KMS-11 (cell line): Measurements from ENCODE around the gene ARHGEF7.

Experiments used
- H2AFZ ChIP-seq: fragments of 200-600 bp; sonication (generic); 2 replicates; pipeline ENCODE4 v1.6.1; 2016; ENCODE audit warnings: antibody characterized with exemption, mixed run types, low read depth
- H3K27ac ChIP-seq: fragments of 200-600 bp; sonication (generic); 2 replicates; pipeline ENCODE4 v1.6.1; 2016; ENCODE audit warnings: mild to moderate bottlenecking, mixed run types
- H3K27me3 ChIP-seq: fragments of 200-600 bp; sonication (generic); 2 replicates; pipeline ENCODE4 v1.6.1; 2017; ENCODE audit warnings: mild to moderate bottlenecking, low read depth, mixed run types, moderate library complexity; ENCODE audit not compliant: insufficient read depth
- H3K36me3 ChIP-seq: fragments of 200-600 bp; sonication (generic); 2 replicates; pipeline ENCODE4 v1.6.1; 2017; ENCODE audit warnings: mild to moderate bottlenecking, mixed run types; ENCODE audit not compliant: insufficient read depth
- H3K4me1 ChIP-seq: fragments of 200-600 bp; sonication (generic); 2 replicates; pipeline ENCODE4 v1.6.1; 2016; ENCODE audit warnings: mild to moderate bottlenecking, low read depth, mixed run types; ENCODE audit not compliant: poor library complexity, severe bottlenecking
- H3K4me2 ChIP-seq: fragments of 200-600 bp; sonication (generic); 2 replicates; pipeline ENCODE4 v1.7.0; 2016; ENCODE audit warnings: mild to moderate bottlenecking, mixed run types
- H3K4me3 ChIP-seq: fragments of 200-600 bp; sonication (generic); IDR thresholded peaks from 2 replicates; pipeline ENCODE4 v1.6.1; 2017; ENCODE audit warnings: low read depth, low read length, mixed read lengths; ENCODE audit not compliant: insufficient read depth
- H3K79me2 ChIP-seq: fragments of 200-600 bp; sonication (generic); 2 replicates; pipeline ENCODE4 v1.6.1; 2016; ENCODE audit warnings: low read depth, mixed run types; ENCODE audit not compliant: insufficient read depth
- H3K9ac ChIP-seq: fragments of 200-600 bp; sonication (generic); 2 replicates; pipeline ENCODE4 v1.6.1; 2016; ENCODE audit warnings: mild to moderate bottlenecking, mixed run types
- H4K20me1 ChIP-seq: fragments of 200-600 bp; sonication (generic); 2 replicates; pipeline ENCODE4 v1.6.1; 2016; ENCODE audit warnings: mild to moderate bottlenecking, mixed run types; ENCODE audit not compliant: insufficient read depth
- CTCF ChIP-seq: fragments of 200-600 bp; sonication (generic); conservative IDR thresholded peaks from 2 replicates; pipeline ENCODE4 v1.6.1; 2017; ENCODE audit warnings: low read depth, mild to moderate bottlenecking, antibody characterized with exemption, low read length, moderate library complexity, mixed read lengths

Gene ARHGEF7

GRCh38 chr13:111142472-111142871, 27.4 kb downstream of the ARHGEF7 start:
- no peaks in the 10 kb centered on the region for H3K79me2 ChIP-seq
- no peak for TF ChIP-seq CTCF
- no peaks in the 10 kb centered on the region for H3K27me3 ChIP-seq
- H3K27ac ChIP-seq, result no peak overlapping the region
- no peaks in the 10 kb centered on the region for H4K20me1 ChIP-seq
- H3K9ac ChIP-seq, result no peak overlapping the region
- no peak overlapping the region for H2AFZ ChIP-seq
- no peak overlapping the region for H3K4me2 ChIP-seq
- no peaks in the 10 kb centered on the region for H3K4me1 ChIP-seq
- H3K36me3 ChIP-seq, result no peaks in the 10 kb centered on the region
- H3K4me3 ChIP-seq, result no peak overlapping the region

DNA sequence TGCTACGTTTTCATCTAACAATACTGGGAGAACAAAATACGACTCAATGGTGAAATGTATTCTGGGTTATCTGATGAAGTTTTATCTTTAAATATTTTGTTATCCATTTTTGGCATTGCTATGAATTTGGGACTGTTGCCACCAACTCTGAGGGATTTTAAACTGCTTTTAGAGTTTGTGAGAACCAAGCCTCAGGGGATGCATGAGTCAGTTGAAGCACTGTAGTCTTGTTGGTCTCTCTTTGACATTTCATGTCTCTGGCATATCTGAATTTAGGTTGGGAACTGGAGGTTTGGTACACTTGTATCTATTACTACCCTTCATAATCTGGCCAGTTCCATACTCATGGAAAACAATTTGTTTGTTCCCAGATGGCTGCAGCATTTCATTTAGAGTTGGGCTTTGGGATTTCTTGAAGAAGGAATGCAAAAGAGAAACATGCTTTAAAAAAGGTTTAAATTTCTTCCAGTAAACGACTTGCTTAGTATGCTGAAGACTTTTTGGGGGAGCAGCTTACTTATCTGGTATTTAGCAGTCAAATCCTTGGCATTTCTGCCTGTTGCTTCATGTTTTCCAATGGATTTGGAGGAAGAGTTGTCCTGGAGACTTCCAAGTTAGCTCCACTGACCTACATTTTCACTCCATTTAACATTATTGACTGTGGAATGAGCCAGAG, 28.9 kb downstream of the ARHGEF7 start:
- no peak overlapping the region for H2AFZ ChIP-seq
- H3K4me1 ChIP-seq, result no peaks in the 10 kb centered on the region
- no peaks in the 10 kb centered on the region for H3K36me3 ChIP-seq
- H3K9ac ChIP-seq, result no peak overlapping the region
- H3K79me2 ChIP-seq, result no peaks in the 10 kb centered on the region
- H3K4me2 ChIP-seq, result no peak overlapping the region
- H3K27me3 ChIP-seq, result no peaks in the 10 kb centered on the region
- no peak for TF ChIP-seq CTCF
- H4K20me1 ChIP-seq, result no peaks in the 10 kb centered on the region
- no peak overlapping the region for H3K4me3 ChIP-seq
- H3K27ac ChIP-seq, result no peak overlapping the region

- H4K20me1 ChIP-seq, result no peaks in the 10 kb centered on the region
- no peak overlapping the region for H2AFZ ChIP-seq
- H3K4me1 ChIP-seq, result no peaks in the 10 kb centered on the region
- no peak overlapping the region for H3K27ac ChIP-seq
- no peaks in the 10 kb centered on the region for H3K79me2 ChIP-seq
- H3K4me3 ChIP-seq, result no peak overlapping the region
- no peak overlapping the region for H3K4me2 ChIP-seq
- H3K27me3 ChIP-seq, result no peaks in the 10 kb centered on the region
- no peak overlapping the region for H3K9ac ChIP-seq
- no peaks in the 10 kb centered on the region for H3K36me3 ChIP-seq
- no peak for TF ChIP-seq CTCF
Observed at GRCh38 chr13:111145071-111145470, 30.0 kb downstream of the ARHGEF7 start.

GRCh38 chr13:111145506-111145905, 30.4 kb downstream of the ARHGEF7 start:
- H4K20me1 ChIP-seq, result no peaks in the 10 kb centered on the region
- no peaks in the 10 kb centered on the region for H3K27me3 ChIP-seq
- no peak overlapping the region for H2AFZ ChIP-seq
- H3K4me2 ChIP-seq, result no peak overlapping the region
- no peak for TF ChIP-seq CTCF
- no peaks in the 10 kb centered on the region for H3K79me2 ChIP-seq
- no peak overlapping the region for H3K9ac ChIP-seq
- no peaks in the 10 kb centered on the region for H3K36me3 ChIP-seq
- no peak overlapping the region for H3K27ac ChIP-seq
- H3K4me3 ChIP-seq, result no peak overlapping the region
- H3K4me1 ChIP-seq, result no peaks in the 10 kb centered on the region
